ENCODE results near the gene SAMD11. TPM values are rescaled to one million over a fixed set of nuclear protein-coding genes. Genes with fewer than 3 reads are reported as not detected.
A peak's percentile ranks its signal among the peaks of the same experiment; 100 is the strongest.
"Not testable (repeated sequence)": the region's sequence is repeated elsewhere in the genome, so short reads cannot be mapped to it uniquely, and the experiment has no call there.

The SAMD11 gene
- total RNA-seq, 1 donor from 2014 or later: 1.5 TPM

DNA sequence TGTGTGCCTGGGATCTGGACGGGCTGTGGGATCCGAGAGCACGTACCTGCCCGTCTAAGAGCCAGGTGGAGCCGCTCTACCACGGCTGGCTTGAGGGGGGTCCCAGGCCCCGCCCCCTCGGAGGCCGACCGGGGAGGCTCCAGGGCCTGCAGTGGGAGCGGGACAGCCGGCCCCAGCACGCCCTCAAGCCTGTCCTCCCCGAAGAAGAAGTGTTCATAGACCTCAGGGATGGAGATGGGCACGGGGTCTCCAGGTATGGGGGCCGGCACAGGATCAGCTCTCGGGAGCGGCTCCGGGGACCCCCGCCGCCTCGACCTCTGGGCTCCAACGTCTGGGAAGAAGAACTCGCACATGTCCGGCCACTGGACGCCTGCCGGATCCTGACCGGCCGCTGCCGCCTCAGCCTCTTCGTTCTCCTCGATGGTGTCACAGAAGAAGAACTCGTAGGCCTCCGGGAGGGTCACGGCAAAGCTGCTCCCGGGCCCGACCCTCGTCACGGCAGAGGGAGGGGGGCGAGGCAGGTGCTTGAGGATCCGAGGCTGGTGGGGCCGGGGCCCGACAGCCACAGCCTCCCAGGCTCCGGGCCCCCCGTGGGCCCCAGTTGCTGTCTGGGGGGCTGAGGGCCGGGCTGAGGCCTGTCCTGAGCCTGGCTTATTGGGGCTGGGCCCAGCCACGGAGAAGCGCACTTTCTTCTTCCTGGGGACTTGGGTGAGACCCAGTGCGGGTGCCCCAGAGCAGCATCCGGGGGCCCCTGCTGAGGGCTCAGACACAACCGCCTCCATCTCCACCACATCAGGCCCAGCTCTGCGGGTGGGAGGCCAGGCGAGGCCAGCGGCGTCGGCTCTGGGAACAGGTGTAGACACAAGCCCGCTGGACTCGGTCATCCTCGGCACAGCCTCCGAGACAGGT, 55.4 kb downstream of the SAMD11 start:
- intact Hi-C loops (cut with DNase I): no loop called here

GRCh38 chr1:979744-980072, 56.0 kb downstream of the SAMD11 start:
- DNase-seq: no peak
- intact Hi-C loops (cut with DNase I): no loop called here

More for the DNA sequence above, 55.4 kb downstream of the SAMD11 start:
- no peak for ATAC-seq (ENCODE audit: poor library complexity)
- DNase-seq: no peak

DNA sequence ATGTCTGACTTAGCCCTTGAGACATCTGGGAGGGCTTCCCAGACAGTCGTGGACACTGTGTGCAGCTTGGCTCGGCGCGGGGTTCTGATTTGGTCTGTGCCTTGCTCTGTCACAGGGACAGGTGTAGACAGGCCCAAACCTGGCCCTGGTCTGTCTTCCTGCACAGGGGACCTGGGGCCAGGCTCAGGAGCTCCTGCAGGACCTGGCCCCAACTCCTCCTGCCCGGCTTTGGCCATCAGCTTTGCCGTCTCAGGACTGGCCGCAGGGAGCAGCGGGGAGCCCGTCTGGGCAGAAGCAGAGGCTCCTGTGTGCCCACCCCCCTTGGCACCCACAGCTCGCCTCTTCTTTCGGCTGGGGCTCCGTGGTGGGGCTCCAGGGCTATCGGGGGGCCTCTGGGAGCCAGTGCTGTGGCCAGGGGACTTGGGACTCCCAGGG, 56.4 kb downstream of the SAMD11 start:
- intact Hi-C loops (cut with DNase I): no loop called here
- DNase-seq: no peak
- no peak for ATAC-seq (ENCODE audit: poor library complexity)

More at GRCh38 chr1:979744-980072, 56.0 kb downstream of the SAMD11 start:
- no peak for ATAC-seq (ENCODE audit: poor library complexity)

GRCh38 chr1:980602-981395, 57.1 kb downstream of the SAMD11 start:
- intact Hi-C loops (cut with DNase I): no loop called here

GRCh38 chr1:981491-981954, 57.8 kb downstream of the SAMD11 start:
- ATAC-seq (ENCODE audit: poor library complexity): peak; percentile 3
- intact Hi-C loops (cut with DNase I): no loop called here
- DNase-seq: no peak

More at GRCh38 chr1:980602-981395, 57.1 kb downstream of the SAMD11 start:
- ATAC-seq (ENCODE audit: poor library complexity): peak; percentile 64
- DNase-seq: peak; percentile 89

DNA sequence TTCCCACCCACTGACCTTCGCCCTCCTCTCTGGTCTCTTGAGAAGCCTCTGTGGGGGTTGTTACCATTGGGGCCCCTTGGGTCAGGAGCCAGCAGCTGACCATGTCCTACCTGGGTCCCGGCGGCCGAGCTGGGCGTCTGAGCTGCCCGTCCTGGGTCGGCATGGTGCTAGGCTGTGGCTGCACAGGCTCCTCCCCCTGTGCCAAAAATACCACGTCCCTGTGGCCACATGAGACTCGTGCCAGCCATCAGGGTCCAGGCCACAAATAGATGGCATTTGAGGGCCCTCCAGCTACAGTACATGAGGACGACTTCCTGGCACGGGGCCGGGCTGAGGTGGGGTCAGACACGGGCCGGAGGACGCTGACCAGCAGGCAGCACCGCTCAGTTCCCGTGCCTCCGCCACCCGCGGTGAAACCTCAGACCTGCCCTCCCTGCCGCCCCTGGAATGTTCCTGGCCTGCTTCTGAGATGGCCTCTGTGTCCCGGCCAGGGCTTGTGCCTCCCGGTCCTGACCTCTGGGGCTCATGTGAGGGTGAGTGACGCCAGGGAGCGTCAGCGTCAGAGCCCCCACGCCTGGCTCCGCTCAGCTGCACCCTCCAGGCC, 58.3 kb downstream of the SAMD11 start, which contains the start of gene PERM1:
Gene PERM1, minus strand, starts transcription at position 139 of the 604 bp plus-strand sequence. CDS start 1,064 bp downstream, outside the sequence.
- peak; percentile 88 for DNase-seq
- intact Hi-C loops (cut with DNase I): no loop called here
- ATAC-seq (ENCODE audit: poor library complexity): peak; percentile 72

DNA sequence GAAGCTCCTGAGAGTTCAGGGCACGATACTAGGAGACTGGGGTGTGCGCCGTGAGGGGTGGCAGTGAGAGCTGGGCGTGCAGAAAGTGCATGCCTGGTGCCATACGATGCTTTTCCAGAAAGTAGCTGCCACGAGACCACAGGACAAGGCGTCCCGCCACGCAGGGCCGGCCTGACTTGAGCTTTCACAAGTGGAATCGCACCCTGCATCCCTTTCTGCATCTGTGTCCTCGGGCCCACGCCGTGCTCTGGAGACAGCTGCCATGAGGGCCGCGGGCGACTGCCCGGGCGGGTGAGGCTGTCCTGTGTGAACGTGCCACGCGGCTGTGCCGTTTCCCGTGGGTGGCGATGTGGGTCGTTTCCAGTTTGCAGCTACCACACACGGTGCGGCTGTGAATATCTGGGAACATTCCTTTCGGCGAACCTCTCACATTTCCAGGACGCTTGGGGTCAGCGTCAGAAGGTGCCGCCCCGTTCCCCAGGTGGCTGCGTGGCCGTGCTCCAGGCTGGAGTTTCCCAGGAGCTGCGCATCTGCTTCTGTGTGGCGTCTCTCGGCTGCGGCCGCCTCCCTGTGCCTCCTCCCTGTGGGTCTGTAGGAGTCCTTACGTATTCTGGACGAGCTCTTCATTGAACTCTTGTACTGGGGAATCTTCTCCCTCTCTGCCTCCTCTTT, 59.2 kb downstream of the SAMD11 start:
- intact Hi-C loops (cut with DNase I): no loop called here
- DNase-seq: no peak
- no peak for ATAC-seq (ENCODE audit: poor library complexity)

GRCh38 chr1:983798-984475, 60.2 kb downstream of the SAMD11 start:
- DNase-seq (peak; percentile 65), ATAC-seq (ENCODE audit: poor library complexity) (no peak)
- intact Hi-C loops (cut with DNase I): loop anchor here (2.0 kb wide), 1 partner anchor 79 kb away; no protein-coding TSS in a partner anchor

- intact Hi-C loops (cut with DNase I): loop anchor here (2.0 kb wide), 1 partner anchor 78 kb away; no protein-coding TSS in a partner anchor
- DNase-seq (no peak), ATAC-seq (ENCODE audit: poor library complexity) (no peak)
These were observed 60.7 kb downstream of the SAMD11 start for GRCh38 chr1:984476-984814.

GRCh38 chr1:985126-985525, 61.4 kb downstream of the SAMD11 start:
- intact Hi-C loops (cut with DNase I): loop anchor here (2.0 kb wide), 1 partner anchor 78 kb away; no protein-coding TSS in a partner anchor
- ATAC-seq (ENCODE audit: poor library complexity) (no peak), DNase-seq (no peak)

- intact Hi-C loops (cut with DNase I); ATAC-seq (ENCODE audit: poor library complexity): not testable (repeated sequence)
- DNase-seq: peak; percentile 2
These were observed 64.3 kb downstream of the SAMD11 start for GRCh38 chr1:988061-988460.

DNA sequence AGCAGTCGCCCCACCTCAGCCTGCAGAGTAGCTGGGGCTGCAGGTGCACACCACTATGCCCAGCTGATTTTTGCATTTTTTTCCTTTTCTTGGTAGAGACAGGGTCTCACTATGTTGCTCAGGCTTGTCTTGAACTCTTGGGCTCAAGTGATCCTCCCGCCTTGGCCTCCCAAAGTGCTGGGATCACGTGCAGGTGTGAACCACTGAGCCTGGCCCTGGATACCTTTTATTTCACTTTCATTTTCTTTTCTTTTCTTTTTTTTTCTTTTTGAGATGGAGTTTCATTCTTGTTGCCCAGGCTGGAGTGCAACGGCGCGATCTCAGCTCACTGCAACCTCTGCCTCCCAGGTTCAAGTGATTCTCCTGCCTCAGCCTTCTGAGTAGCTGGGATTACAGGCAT, 67.6 kb downstream of the SAMD11 start:
- ATAC-seq (ENCODE audit: poor library complexity); intact Hi-C loops (cut with DNase I); DNase-seq: not testable (repeated sequence)

DNA sequence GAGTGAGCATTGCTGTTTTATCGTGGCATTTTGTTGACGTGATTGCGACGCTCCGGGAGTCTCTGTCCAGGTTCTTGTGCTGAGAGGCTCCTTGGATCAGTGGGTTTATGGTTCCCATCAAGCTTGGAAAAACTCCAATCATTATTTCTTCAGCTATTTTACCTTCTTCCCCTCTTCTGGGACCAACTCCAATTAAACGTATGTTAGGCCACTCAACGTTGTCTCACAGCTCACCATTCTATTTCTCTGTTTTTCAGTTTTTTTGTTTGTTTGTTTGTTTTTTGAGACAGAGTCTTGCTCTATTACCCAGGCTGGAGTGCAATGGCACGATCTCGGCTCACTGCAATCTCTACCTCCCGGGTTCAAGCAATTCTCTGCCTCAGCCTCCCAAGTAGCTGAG, 68.2 kb downstream of the SAMD11 start:
- ATAC-seq (ENCODE audit: poor library complexity): no peak

DNA sequence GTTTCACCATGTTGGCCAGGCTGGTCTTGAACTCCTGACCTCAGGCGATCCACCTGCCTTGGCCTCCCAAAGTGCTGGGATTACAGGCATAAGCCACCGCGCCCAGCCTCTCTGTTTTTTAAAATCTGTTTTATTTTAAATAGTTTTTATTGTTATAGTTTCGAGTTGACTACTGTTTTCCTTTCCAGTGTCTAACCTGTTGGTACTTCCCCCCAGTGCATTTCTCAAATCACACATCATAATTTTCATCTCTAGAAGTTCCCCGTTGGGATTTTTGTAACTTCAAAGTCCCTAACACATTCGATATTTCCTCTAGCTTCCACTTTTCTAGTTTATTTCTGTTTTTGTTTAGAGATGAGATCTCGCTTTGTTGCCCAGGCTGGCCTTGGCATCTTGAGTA, 68.6 kb downstream of the SAMD11 start:
- intact Hi-C loops (cut with DNase I): no loop called here
- DNase-seq: no peak
- ATAC-seq (ENCODE audit: poor library complexity): no peak

More for the DNA sequence above, 68.2 kb downstream of the SAMD11 start:
- intact Hi-C loops (cut with DNase I): no loop called here
- no peak for DNase-seq

- DNase-seq: no peak
- ATAC-seq (ENCODE audit: poor library complexity): no peak
- intact Hi-C loops (cut with DNase I): no loop called here
These were observed 69.8 kb downstream of the SAMD11 start for GRCh38 chr1:993379-993995.

Data from Right ventricle myocardium superior (tissue), 1 donor.